Heart left ventricle (tissue), 13 donors: Measurements from ENCODE around the gene RELL1.

Source experiments
- CTCF ChIP-seq, 12 donors: fragments of 200-600 bp; sonication (generic) in 4 of 12; IDR thresholded peaks; one replicate each; pipeline versions ENCODE4 v1.5.0 to v1.8.0; 2018 to 2022; ENCODE audit warnings: antibody characterized with exemption in 12 of 12, mild to moderate bottlenecking in 5 of 12
- POLR2A ChIP-seq, 2 donors: fragments of 450-650 bp; IDR thresholded peaks; one replicate each; pipeline ENCODE4 v1.6.1; 2017; ENCODE audit warnings: antibody characterized with exemption in 2 of 2, mild to moderate bottlenecking in 2 of 2, moderate library complexity in 2 of 2
- donor health status: ischemic (EF 13 %, LVEDD 7.1; RV severe dilation, severe dysfunction).
- donor health status: DM: no; HTN: yes; CAD: no.
- donor health status: DM: no; HTN: no; CAD: no.
- donor health status: ischemic (EF 25% LVEDD 6.9; RV normal size, moderate dysfunction).
- donor health status: ischemic (EF 25% LVEDD 5.7; RV mildly dilated, moderate dysfunction).
- donor health status: ischemic (EF 35%, LVEDD 5.7; RV mildly dilated, moderate dysfunction).
- donor health status: nonischemic (EF 11% LVEDD 7.7; RV severe dilation, severe dysfunction).
- donor health status: DM: yes; HTN: yes; CAD: no.
- donor health status: PGD.
- donor health status: ischemic (EF 29% LVEDD 5.4; RV normal size, mild dysfunction).
- donor health status: nonischemic (EF 23%, LVEDD 6.1; RV moderate dilation, normal function).

DNA sequence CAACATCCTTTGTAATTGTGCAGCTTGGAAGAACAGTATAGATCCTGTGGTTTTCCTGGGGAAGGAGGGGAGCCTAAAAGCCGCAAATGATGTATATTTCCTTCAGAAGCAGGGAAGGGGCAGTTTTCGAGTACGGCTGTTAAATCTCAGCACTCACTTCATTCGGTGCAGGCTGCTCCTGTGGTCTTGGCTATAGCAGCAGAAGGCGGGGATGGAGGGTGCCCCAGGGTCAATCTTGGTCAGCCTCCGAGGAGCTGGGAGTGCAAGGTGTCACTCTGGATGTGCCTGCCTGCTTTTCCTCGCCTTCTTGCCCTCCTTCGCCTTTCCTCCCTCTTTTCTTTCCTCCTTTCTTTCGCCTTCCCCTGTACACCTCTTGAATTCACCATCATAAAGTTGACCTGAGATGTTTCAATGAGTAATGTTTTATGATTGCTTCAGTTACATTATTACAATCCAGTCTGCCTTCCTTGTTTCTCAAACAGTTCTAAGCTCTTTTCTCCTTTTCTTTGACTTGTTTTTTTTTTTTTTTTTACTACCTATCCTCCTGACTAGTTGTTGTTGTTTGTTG lies 101.6 kb downstream of the RELL1 start:
- TF ChIP-seq CTCF (IDR thresholded peaks at IDR 0.05) (no peak), POLR2A (IDR thresholded peaks at IDR 0.05) (no peak)
